GM12801 (cell line): Measurements from ENCODE around the gene LRRTM3.

ENCODE experiments used
- TF ChIP-seq, protein P1 (sequence below): IDR thresholded peaks from one replicate; pipeline ENCODE4 v1.5.1; 2011; ENCODE audit warnings: control low read depth; ENCODE audit not compliant: insufficient read length; ENCODE audit errors: extremely low read depth

LRRTM3 gene

DNA sequence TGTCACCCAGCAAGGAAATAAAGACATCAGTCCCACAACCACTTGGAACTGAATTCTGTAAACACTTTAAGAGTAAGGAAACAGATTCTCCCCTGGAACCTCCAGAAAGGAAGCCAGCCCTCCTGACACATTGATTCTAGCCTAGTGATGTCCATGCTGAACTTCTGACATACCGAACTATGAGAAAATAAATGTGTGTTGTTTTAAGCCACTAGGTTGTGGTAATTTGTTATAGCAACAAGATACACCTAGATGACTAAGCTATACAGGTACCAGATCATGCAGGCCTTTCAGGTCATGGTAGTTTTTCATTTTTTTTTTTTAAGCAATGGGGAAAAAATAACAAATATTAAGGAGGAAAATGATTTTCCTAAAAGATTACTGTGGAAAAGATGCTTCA lies 37.6 kb upstream of the LRRTM3 start:
- TF ChIP-seq, protein P1, sequence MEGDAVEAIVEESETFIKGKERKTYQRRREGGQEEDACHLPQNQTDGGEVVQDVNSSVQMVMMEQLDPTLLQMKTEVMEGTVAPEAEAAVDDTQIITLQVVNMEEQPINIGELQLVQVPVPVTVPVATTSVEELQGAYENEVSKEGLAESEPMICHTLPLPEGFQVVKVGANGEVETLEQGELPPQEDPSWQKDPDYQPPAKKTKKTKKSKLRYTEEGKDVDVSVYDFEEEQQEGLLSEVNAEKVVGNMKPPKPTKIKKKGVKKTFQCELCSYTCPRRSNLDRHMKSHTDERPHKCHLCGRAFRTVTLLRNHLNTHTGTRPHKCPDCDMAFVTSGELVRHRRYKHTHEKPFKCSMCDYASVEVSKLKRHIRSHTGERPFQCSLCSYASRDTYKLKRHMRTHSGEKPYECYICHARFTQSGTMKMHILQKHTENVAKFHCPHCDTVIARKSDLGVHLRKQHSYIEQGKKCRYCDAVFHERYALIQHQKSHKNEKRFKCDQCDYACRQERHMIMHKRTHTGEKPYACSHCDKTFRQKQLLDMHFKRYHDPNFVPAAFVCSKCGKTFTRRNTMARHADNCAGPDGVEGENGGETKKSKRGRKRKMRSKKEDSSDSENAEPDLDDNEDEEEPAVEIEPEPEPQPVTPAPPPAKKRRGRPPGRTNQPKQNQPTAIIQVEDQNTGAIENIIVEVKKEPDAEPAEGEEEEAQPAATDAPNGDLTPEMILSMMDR, result no peak

DNA sequence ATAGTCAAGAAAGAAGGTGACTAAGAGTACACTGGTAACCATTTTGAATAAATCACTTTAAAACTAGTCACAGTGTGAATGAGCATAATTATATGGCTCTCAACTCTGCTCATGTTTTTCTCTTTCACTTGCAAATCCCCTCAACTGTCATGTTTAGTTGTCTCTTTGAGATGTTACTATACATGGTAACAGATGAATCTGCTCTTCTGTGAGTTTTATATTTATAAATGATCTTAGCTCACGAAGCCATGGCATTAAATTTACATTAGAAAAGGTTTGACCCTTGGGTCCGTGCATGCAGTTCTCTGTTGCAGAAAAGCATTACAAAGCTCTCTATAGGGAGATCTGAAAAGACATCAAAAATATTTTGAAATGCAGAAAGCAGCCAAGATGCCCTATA lies 33.0 kb upstream of the LRRTM3 start:
- TF ChIP-seq, protein P1, result no peak

DNA sequence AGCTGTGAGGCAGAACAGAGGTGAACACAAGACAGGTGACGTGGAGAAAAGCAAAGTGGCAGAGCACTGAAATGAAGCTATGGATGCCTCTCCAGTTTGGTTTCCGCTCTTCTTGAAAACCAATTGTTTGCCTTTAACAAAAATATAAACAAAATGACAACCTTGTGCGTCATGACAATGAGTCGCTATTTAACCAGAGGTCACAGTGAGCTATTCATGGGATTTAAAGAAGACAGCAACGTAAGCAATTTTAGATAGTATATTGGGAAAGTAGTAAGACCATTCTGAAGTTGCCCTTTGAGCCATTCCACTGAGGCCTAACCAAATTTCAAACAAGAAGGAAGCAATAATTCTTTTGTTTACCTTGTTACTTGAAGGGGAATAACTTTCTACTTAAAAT lies 15.2 kb upstream of the LRRTM3 start:
- TF ChIP-seq, protein P1, result no peak

DNA sequence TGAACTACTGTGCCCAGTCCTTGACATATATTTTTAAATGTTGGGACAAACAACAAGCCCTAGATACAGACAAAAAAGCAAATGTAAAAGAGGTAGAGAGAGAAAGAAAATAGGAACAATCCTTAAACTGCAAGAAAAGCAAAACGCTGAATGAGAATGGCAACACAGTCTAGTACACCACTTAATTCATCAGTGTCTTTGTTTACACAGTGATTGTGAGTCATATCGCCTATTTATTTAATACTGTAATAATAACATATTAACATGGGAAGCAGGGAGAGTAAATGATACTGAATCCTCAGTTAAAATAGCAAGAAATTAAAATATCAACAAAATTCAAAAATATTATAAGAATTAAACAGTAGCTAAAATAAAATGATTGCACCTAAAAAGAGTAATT lies 9.8 kb upstream of the LRRTM3 start:
- TF ChIP-seq, protein P1, result no peak

DNA sequence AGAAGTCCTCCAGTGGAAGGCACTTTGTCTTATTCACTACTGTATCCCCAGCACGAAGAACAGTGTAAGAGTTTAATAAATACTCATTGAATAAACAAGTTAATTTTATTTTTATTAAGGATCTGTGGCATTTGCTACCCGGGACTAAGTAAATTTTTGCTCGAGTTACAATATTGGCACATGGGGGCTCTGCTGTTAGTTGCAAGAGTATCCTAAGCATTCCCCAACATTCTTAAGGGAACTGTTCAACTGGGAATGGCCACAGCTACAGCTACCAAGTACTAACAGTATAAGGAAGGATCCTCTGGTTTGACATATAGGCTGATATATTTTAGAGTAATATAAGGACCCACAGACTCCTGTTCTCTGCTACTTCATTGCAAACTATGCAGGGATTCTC lies 8.7 kb upstream of the LRRTM3 start:
- TF ChIP-seq, protein P1, result no peak

DNA sequence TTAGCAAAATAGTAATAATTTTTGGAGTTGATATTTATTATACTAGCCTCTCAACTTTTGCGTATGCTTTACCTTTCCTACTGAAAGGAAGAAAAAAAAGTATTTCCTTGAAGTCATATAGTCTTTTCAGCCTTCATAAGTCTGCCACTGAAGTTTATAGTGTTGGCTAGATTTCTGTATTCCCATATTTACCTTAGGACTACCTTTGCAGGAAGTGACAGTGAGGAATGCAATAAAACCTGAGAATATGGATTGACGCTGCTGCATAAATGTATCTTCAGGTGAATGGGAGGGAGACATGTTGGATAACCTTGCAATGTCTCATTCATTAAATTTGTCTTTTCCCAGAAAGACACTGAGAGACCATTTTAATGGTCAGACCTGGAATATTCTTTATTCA lies 6.6 kb upstream of the LRRTM3 start:
- TF ChIP-seq, protein P1, result no peak

DNA sequence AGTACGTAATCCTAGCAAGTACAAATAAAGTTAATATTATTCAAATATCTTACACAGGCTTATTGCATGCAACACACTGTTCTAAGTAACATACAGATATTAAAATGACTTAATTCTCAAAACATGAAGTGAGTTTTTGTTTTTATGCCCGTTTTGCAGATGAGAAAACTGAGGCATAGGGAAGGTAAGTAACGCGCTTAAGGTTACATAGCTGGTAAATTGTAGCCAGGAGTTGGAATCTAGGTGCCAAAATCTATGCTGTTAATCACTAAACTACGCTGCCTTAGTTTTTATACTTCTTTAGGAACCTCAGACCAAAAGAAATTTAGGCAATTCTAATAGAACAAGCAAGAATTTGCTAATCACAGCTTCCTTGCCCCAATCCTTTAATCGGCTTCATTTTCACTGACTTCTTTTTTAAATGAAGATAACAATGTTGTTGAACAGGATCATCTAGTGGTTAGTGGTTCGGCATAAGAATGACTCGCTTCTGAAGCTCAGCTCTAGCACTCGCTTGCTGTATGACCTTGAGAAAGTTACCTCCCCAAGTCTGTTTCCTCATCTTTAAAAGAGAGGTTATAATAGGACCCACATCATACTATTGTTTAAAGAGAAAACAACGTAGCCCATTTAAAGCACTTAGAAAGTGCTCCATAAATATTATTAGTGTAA lies 1.0 kb upstream of the LRRTM3 start:
- TF ChIP-seq, protein P1, result no peak

DNA sequence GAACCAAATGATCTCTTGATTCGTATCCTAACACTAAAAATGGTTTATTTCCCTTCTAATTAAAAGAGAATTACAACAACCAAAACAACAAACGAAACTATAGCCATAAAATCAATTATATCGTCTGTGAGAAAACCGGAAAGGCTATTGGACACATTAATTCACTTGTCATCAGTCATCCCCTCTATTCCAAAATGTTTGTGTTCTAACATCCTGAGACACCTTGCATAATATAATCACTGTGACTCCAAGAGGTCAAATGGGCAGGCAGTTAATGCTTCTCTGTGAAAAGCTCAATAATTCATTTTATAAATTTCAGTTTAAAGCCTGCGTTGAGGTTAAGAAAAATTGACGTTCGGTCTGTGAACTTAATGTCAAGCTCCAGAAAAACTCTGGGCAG lies 463 bp upstream of the LRRTM3 start:
- TF ChIP-seq, protein P1, result no peak
